ENCODE data around the gene GRB10. TPM values are rescaled to one million over a fixed set of nuclear protein-coding genes. Genes with fewer than 3 reads are reported as not detected.
"Not testable (repeated sequence)": the region's sequence is repeated elsewhere in the genome, so short reads cannot be mapped to it uniquely, and the experiment has no call there.

Gene GRB10
- total RNA-seq, 1 donor from 2014 or later, result 51.8 TPM

DNA sequence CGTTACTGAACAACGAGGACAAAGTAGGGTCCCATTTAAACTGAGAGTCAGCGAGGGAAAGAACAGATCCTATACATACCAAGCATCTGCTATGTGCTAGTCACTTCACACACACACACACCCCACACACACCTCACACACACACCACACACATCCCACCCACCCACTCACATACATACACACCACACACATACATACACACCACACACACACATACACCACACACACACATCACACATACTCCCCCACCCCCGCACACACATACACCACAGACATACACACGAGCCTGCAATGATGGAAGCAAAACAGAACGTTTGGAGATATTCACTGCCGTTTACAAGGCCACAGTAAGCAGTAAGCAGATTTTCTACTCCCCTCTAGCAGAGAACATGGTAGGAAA is 607 bp upstream of the GRB10 start:
- no peak for DNase-seq (ENCODE audit: low spot score)
- intact Hi-C loops (cut with DNase I), result no loop called here

DNA sequence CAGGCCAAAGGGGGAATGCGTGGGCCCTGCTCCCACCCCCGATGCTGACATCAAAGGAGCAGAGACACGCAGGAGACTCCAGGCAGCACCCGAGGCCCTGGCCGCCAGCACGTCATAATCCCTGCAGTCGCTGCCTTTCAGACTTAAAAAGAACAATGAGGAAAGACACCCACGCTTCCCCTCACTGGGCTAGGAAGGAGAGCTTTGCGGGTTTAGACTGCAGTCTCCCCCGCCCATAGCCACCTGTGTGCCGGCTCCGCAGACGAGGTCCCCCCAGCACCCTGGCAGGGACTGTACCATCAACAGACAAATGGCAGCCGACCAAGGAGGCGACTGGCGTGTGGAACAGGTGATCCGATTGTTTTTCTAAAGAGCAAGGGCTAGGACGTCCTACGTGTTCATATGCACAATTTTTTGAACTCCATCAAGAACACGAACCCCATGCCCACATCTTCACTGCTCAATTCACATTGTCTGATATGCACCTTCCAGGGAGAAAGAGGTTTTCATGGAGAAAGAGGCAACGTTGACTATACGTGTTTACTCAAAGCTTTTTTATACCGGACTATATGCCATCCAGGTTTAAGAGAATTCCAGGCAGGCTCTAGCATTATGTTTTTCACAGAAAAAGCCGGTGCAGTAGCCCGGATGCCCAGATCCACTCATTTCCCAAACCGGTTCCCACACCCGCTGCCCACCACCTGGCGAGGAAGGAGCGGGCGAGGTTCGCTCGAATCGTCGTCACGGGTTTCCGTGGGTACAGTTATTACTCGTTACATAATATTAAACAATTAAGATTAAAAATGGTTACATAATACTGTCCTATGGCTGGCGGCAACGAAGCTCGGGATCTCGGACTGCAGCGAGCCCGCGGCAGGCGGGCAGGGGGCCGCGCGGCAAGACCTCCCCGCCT is 1.1 kb downstream of the GRB10 start:
- no peak for DNase-seq (ENCODE audit: low spot score)
- intact Hi-C loops (cut with DNase I), result no loop called here

- no peak for DNase-seq (ENCODE audit: low spot score)
- intact Hi-C loops (cut with DNase I), result no loop called here
These were observed 2.3 kb downstream of the GRB10 start for GRCh38 chr7:50780436-50780835.

- DNase-seq (ENCODE audit: low spot score), result no peak
- intact Hi-C loops (cut with DNase I), result no loop called here
These were observed 3.3 kb downstream of the GRB10 start for GRCh38 chr7:50779427-50779826.

DNA sequence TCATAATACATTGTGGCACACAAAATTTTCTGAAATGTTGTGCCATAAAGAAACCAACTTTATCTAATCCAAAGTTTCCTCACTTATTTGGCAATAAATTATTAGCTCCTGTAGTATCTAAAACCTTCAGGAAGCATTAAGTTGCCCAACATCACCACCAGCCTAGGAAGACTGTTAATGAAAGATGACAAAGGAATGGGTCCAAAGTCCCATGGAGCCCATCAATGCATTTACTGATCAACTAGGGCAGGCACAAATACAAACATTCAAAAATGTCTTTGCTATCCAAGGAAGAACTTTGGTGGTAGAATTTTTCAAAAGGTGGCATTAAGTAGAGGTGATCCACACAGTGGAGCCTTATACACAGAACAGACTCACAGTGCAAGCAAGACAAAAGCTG is 4.5 kb downstream of the GRB10 start:
- intact Hi-C loops (cut with DNase I), result no loop called here
- no peak for DNase-seq (ENCODE audit: low spot score)

GRCh38 chr7:50775836-50776235 is 6.9 kb downstream of the GRB10 start:
- DNase-seq (ENCODE audit: low spot score), result no peak
- intact Hi-C loops (cut with DNase I), result no loop called here

DNA sequence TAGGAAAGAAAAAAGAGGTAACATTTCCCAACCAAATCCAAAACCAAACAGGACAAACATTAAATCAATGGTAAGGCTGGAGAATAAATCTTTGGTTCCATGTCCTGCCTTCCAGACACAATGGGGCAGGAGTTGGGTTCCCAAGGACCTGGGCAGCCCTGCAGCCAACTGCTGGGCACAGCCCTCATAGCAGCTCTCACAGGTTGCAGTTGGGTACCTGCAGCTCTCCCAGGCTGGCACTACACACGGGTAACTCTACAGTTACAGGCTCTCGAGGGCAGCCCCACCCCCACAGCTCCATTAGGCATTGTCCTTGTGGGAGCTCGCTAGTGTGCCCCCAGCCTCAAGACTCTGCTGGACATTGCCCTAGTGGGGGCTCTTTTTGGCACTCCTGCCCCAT is 7.5 kb downstream of the GRB10 start:
- DNase-seq (ENCODE audit: low spot score), result no peak
- intact Hi-C loops (cut with DNase I), result no loop called here

DNA sequence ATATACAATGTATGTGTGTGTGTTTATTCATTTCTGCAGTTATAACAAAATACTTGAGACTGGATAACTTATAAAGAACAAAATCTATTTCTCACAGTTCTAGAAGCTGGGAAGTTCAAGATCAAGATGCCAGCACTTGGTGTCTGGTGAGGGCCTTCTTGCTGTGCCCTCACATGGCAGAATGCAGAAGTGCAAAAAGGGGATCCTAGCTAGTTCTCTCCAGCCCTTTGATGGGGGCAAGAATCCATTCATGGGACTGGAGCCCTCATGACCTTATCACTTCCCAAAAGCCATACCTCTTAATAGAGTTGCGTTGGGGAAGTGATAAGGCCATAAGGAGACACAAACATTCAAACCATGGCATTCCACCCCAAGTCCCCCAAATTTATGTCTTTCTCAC is 8.4 kb downstream of the GRB10 start:
- intact Hi-C loops (cut with DNase I), result no loop called here
- DNase-seq (ENCODE audit: low spot score), result no peak

DNA sequence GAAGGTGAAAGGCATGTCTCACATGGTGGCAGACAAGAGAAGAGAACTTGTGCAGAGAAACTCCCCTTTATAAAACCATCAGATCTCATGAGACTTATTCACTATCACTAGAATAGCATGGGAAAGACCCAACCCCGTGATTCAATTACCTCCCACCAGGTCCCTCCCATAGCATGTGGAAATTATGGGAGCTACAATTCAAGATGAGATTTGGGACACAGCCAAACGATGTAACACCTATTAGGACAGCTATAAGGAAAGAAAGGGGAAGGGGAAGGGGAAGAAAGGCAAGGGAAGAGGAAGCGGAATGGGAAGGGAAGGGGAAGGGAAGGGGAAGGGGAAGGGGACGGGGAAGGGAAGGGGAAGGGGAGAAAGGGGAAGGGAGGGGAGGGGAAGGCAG is 9.6 kb downstream of the GRB10 start:
- intact Hi-C loops (cut with DNase I); DNase-seq (ENCODE audit: low spot score): not testable (repeated sequence)

- intact Hi-C loops (cut with DNase I), result no loop called here
- no peak for DNase-seq (ENCODE audit: low spot score)
These were observed 11.3 kb downstream of the GRB10 start for GRCh38 chr7:50771120-50772002.

- intact Hi-C loops (cut with DNase I), result no loop called here
These were observed 13.9 kb downstream of the GRB10 start for GRCh38 chr7:50768485-50769474.

GRCh38 chr7:50766849-50767207 is 15.9 kb downstream of the GRB10 start:
- no peak for DNase-seq (ENCODE audit: low spot score)
- intact Hi-C loops (cut with DNase I), result no loop called here

More at GRCh38 chr7:50768485-50769474, 13.9 kb downstream of the GRB10 start:
- DNase-seq (ENCODE audit: low spot score), result no peak

- intact Hi-C loops (cut with DNase I), result no loop called here
- no peak for DNase-seq (ENCODE audit: low spot score)
These were observed 16.4 kb downstream of the GRB10 start for GRCh38 chr7:50766106-50766848.

GRCh38 chr7:50762337-50762736 is 20.4 kb downstream of the GRB10 start:
- intact Hi-C loops (cut with DNase I), result no loop called here
- no peak for DNase-seq (ENCODE audit: low spot score)

- intact Hi-C loops (cut with DNase I), result no loop called here
- no peak for DNase-seq (ENCODE audit: low spot score)
These were observed 21.0 kb downstream of the GRB10 start for GRCh38 chr7:50761713-50762112.

DNA sequence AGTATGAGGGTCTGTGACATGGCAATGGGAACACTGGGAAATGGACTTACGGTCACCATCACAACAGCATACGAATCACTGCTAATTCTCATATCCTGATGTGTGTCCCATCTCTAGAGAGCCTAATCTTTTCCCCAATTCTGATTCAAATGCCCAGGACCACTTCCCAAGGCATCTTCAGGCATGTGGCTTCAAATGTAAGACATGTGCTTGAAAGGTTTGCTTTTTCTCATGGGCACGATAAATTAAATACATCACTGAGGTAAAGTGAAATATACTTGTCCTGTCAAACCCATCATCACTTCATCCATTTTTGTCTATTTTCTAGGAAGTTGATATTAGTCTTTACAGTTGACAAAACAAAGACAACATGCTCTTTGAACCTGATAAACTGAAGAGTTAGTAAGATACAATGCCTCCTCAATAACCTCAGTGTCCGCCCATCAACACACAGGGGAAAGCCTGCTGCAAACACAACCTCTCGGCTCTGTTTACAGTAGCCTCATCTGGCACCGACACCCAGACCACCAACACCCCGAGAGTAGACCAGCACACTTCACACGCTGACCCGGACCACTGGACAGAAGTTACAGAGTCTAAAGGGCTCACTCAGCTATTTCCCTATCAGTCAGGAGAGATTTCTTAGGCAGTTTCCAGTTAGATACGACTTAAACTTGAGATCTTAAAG is 24.8 kb downstream of the GRB10 start:
- intact Hi-C loops (cut with DNase I), result no loop called here
- no peak for DNase-seq (ENCODE audit: low spot score)

GRCh38 chr7:50756180-50756579 is 26.5 kb downstream of the GRB10 start:
- intact Hi-C loops (cut with DNase I), result no loop called here
- DNase-seq (ENCODE audit: low spot score), result no peak

GRCh38 chr7:50754684-50755083 is 28.0 kb downstream of the GRB10 start:
- DNase-seq (ENCODE audit: low spot score), result no peak
- intact Hi-C loops (cut with DNase I), result no loop called here

Data from cardiac septum (tissue), 1 donor.